HG03571 (cell line): ENCODE data around the gene LSP1.

Experiments
- ATAC-seq: cut with Tn5 transposase; IDR thresholded peaks from one replicate; pipeline ENCODE4 v1.9.1; 2021; ENCODE audit not compliant: unreplicated experiment

The LSP1 gene

GRCh38 chr11:1847006-1847735, 5.7 kb upstream of the LSP1 start:
- no peak for ATAC-seq

- no peak for ATAC-seq
These were observed 4.8 kb upstream of the LSP1 start for GRCh38 chr11:1847926-1848639.

GRCh38 chr11:1848640-1849430, 4.0 kb upstream of the LSP1 start:
- no peak for ATAC-seq

- ATAC-seq: no peak
These were observed 1.3 kb upstream of the LSP1 start for GRCh38 chr11:1851468-1852180.

- ATAC-seq: no peak
These were observed 510 bp upstream of the LSP1 start for GRCh38 chr11:1852271-1852876.

GRCh38 chr11:1853376-1854131, 670 bp downstream of the LSP1 start:
- ATAC-seq: no peak

GRCh38 chr11:1854132-1854948, 1.5 kb downstream of the LSP1 start:
- ATAC-seq: peak; percentile 20

GRCh38 chr11:1854949-1855885, 2.3 kb downstream of the LSP1 start:
- ATAC-seq: peak; percentile 35

GRCh38 chr11:1855886-1856265, 3.0 kb downstream of the LSP1 start:
- ATAC-seq: no peak

- no peak for ATAC-seq
These were observed 3.6 kb downstream of the LSP1 start for GRCh38 chr11:1856306-1857005.

- no peak for ATAC-seq
These were observed 4.2 kb downstream of the LSP1 start for GRCh38 chr11:1857064-1857463.

GRCh38 chr11:1858154-1858553, 5.3 kb downstream of the LSP1 start:
- ATAC-seq: no peak

- no peak for ATAC-seq
These were observed 5.7 kb downstream of the LSP1 start for GRCh38 chr11:1858576-1858975.

GRCh38 chr11:1859004-1859403, 6.1 kb downstream of the LSP1 start:
- no peak for ATAC-seq

- no peak for ATAC-seq
These were observed 7.2 kb downstream of the LSP1 start for GRCh38 chr11:1860108-1860507.

GRCh38 chr11:1861435-1862411, 8.8 kb downstream of the LSP1 start:
- no peak for ATAC-seq
